ENCODE results near the gene RANBP17. TPM values are rescaled to one million over a fixed set of nuclear protein-coding genes. Genes with fewer than 3 reads are reported as not detected.

Gene RANBP17
- total RNA-seq, 1 experiment from 2014 or later, result 14.5 TPM

GRCh38 chr5:171308453-171309275 lies 446.8 kb downstream of the RANBP17 start, which contains the start of gene TLX3:
TSS of gene TLX3 (plus strand) at chr5:171309248. CDS start at chr5:171309366, 118 bp downstream.
- Histone ChIP-seq H3K9me2 (ENCODE audit: insufficient read depth) (no peaks in the 10 kb centered on the region), H3K4me2 (no peak within 1 kb of the TSS), H3K27me3 (ENCODE audit: insufficient read depth, low read depth) (peaks cover 8% of the 10 kb centered on the region; the same call in 1 of the 2 replicates), H4K20me1 (ENCODE audit: insufficient read depth) (no peaks in the 10 kb centered on the region), H3K4me1 (replicated peaks; ENCODE audit: insufficient read depth) (no peaks in the 10 kb centered on the region), H3K36me3 (ENCODE audit: low read depth) (no peaks in the 10 kb centered on the region), H3K79me2 (ENCODE audit: low read depth) (no peaks in the 10 kb centered on the region), H2AFZ (no peak within 1 kb of the TSS), H3K27ac (no peak within 1 kb of the TSS), H3K9me3 (ENCODE audit: insufficient read depth, low read depth) (no peaks in the 10 kb centered on the region), H3K4me3 (no peak within 1 kb of the TSS), H3F3A (ENCODE audit: insufficient read depth, low read depth) (no peaks in the 10 kb centered on the region)
- intact Hi-C loops (cut with micrococcal nuclease; ENCODE audit: unreplicated experiment), result no loop called here
- ChIA-PET POLR2A (ENCODE audit: unreplicated experiment) (no interaction called here), CTCF (no interaction called here)
- no TSS peak for BruUV-seq (replicated peaks)
- DNase-seq, result no peak
- no peak for TF ChIP-seq CTCF (conservative IDR thresholded peaks at IDR 0.05)
- TF ChIP-seq EZH2 (IDR thresholded peaks at IDR 0.05; ENCODE audit: low read depth), result no peak

GRCh38 chr5:171309276-171310211 lies 447.7 kb downstream of the RANBP17 start:
- ChIA-PET CTCF (no interaction called here), POLR2A (ENCODE audit: unreplicated experiment) (no interaction called here)
- Histone ChIP-seq H3K27me3 (ENCODE audit: insufficient read depth, low read depth) (peaks cover 8% of the 10 kb centered on the region; the same call in 1 of the 2 replicates), H2AFZ (no peak overlapping the region), H3K9me2 (ENCODE audit: insufficient read depth) (no peaks in the 10 kb centered on the region), H3F3A (ENCODE audit: insufficient read depth, low read depth) (no peaks in the 10 kb centered on the region), H3K4me2 (no peak overlapping the region), H3K79me2 (ENCODE audit: low read depth) (no peaks in the 10 kb centered on the region), H3K36me3 (ENCODE audit: low read depth) (no peaks in the 10 kb centered on the region), H3K9me3 (ENCODE audit: insufficient read depth, low read depth) (no peaks in the 10 kb centered on the region), H3K27ac (no peak overlapping the region), H3K4me3 (no peak overlapping the region), H4K20me1 (ENCODE audit: insufficient read depth) (no peaks in the 10 kb centered on the region), H3K4me1 (replicated peaks; ENCODE audit: insufficient read depth) (no peaks in the 10 kb centered on the region)
- no TSS peak for BruUV-seq (replicated peaks)
- intact Hi-C loops (cut with micrococcal nuclease; ENCODE audit: unreplicated experiment), result no loop called here
- TF ChIP-seq CTCF (conservative IDR thresholded peaks at IDR 0.05), result no peak
- TF ChIP-seq EZH2 (IDR thresholded peaks at IDR 0.05; ENCODE audit: low read depth), result no peak
- no peak for DNase-seq

GRCh38 chr5:171310212-171310818 lies 448.5 kb downstream of the RANBP17 start:
- H3K4me2 ChIP-seq, result no peak overlapping the region
- H4K20me1 ChIP-seq (ENCODE audit: insufficient read depth), result no peaks in the 10 kb centered on the region
- H3K27ac ChIP-seq, result no peak overlapping the region
- no peaks in the 10 kb centered on the region for H3F3A ChIP-seq (ENCODE audit: insufficient read depth, low read depth)
- no peak for TF ChIP-seq CTCF (conservative IDR thresholded peaks at IDR 0.05)
- TF ChIP-seq EZH2 (IDR thresholded peaks at IDR 0.05; ENCODE audit: low read depth), result no peak
- ChIA-PET POLR2A (ENCODE audit: unreplicated experiment) (no interaction called here), CTCF (no interaction called here)
- intact Hi-C loops (cut with micrococcal nuclease; ENCODE audit: unreplicated experiment), result no loop called here
- no peaks in the 10 kb centered on the region for H3K79me2 ChIP-seq (ENCODE audit: low read depth)
- H2AFZ ChIP-seq, result no peak overlapping the region
- no peak for DNase-seq
- H3K9me2 ChIP-seq (ENCODE audit: insufficient read depth), result no peaks in the 10 kb centered on the region
- BruUV-seq (replicated peaks), result no TSS peak
- H3K9me3 ChIP-seq (ENCODE audit: insufficient read depth, low read depth), result no peaks in the 10 kb centered on the region
- no peak overlapping the region for H3K4me3 ChIP-seq
- H3K4me1 ChIP-seq (replicated peaks; ENCODE audit: insufficient read depth), result no peaks in the 10 kb centered on the region
- no peaks in the 10 kb centered on the region for H3K36me3 ChIP-seq (ENCODE audit: low read depth)
- peaks cover 8% of the 10 kb centered on the region; the same call in 1 of the 2 replicates for H3K27me3 ChIP-seq (ENCODE audit: insufficient read depth, low read depth)

All from PC-9 (cell line).